Heart left ventricle (tissue), 16 donors: ENCODE results near the gene VCP. TPM values are rescaled to one million over a fixed set of nuclear protein-coding genes. Genes with fewer than 3 reads are reported as not detected.

ENCODE experiments used
- ATAC-seq, 4 donors: fragments of 200-7000 bp; cut with Tn5 transposase; one replicate each; pipeline ENCODE4 v1.9.1; 2020 to 2022; ENCODE audit warnings: moderate library complexity in 4 of 4, mild to moderate bottlenecking in 3 of 4, moderate number of reproducible peaks in 1 of 4
- DNase-seq, 5 donors: peaks; one replicate each; pipeline ENCODE4 v3.0.0-alpha.2; 2020
- H3K27ac ChIP-seq, 12 donors: fragments of 200-600 bp; sonication (generic) in 4 of 12; one replicate each; pipeline versions ENCODE4 v1.5.0 to v1.8.0; 2016 to 2022; ENCODE audit warnings: mild to moderate bottlenecking in 2 of 12
- H3K27me3 ChIP-seq, 9 donors: fragments of 200-600 bp; sonication (generic) in 2 of 9; one replicate each; pipeline versions ENCODE4 v1.5.1 to v1.8.0; 2016 to 2022; ENCODE audit warnings: mild to moderate bottlenecking in 3 of 9
- H3K36me3 ChIP-seq, 9 donors: fragments of 200-600 bp; sonication (generic) in 2 of 9; one replicate each; pipeline versions ENCODE4 v1.5.0 to v1.8.0; 2018 to 2022; ENCODE audit warnings: mild to moderate bottlenecking in 2 of 9
- H3K4me1 ChIP-seq, 12 donors: fragments of 200-600 bp; sonication (generic) in 4 of 12; one replicate each; pipeline versions ENCODE4 v1.5.0 to v1.8.0; 2016 to 2022; ENCODE audit warnings: mild to moderate bottlenecking in 3 of 12
- H3K4me3 ChIP-seq, 12 donors: fragments of 200-600 bp; sonication (generic) in 4 of 12; one replicate each; pipeline versions ENCODE4 v1.5.0 to v1.8.0; 2017 to 2022; ENCODE audit warnings: mild to moderate bottlenecking in 9 of 12, moderate library complexity in 4 of 12
- H3K9me3 ChIP-seq, 12 donors: fragments of 200-600 bp; sonication (generic) in 4 of 12; one replicate each; pipeline versions ENCODE4 v1.5.0 to v1.8.0; 2016 to 2022; ENCODE audit warnings: mild to moderate bottlenecking in 1 of 12
- CTCF ChIP-seq, 12 donors: fragments of 200-600 bp; sonication (generic) in 4 of 12; IDR thresholded peaks; one replicate each; pipeline versions ENCODE4 v1.5.0 to v1.8.0; 2018 to 2022; ENCODE audit warnings: antibody characterized with exemption in 12 of 12, mild to moderate bottlenecking in 5 of 12
- POLR2A ChIP-seq, 2 donors: fragments of 450-650 bp; IDR thresholded peaks; one replicate each; pipeline ENCODE4 v1.6.1; 2017; ENCODE audit warnings: antibody characterized with exemption in 2 of 2, mild to moderate bottlenecking in 2 of 2, moderate library complexity in 2 of 2
- WGBS, 4 donors: extraction: QIAGEN DNeasy Blood & Tissue Kit in 2 of 4; methylation state at CpG; one replicate each; pipeline versions ENCODE4 v1.1.5 to v1.1.7; 2013 to 2018; 5-methylcytosine and 5-hydroxymethylcytosine counted together
- intact Hi-C, 10 donors: fragments of 100-400 bp; cut with DNase I; formaldehyde crosslinking; loops; one replicate each; pipeline versions ENCODE4 v1.11.1 to v1.14.2; 2022
- polyA plus RNA-seq, 2 donors: library from polyadenylated mRNA; stranded (reverse); fragments of 200-250 nt; gene quantifications; one replicate each; pipeline ENCODE4 v1.2.3, GENCODE V29; 2013
- total RNA-seq, 9 donors: library from RNA; depleted of rRNA in 2 of 9; stranded (reverse); fragments of >200 nt in 2 of 9; fragmentation: NEBNext Ultra II Directional in 3 of 9; extraction: Animal tissue kit (Norgen Biotek cat#: 25700) in 3 of 9; gene quantifications; one replicate each; pipeline versions ENCODE4 v1.1.0 to v1.2.4, GENCODE V29; 2016 to 2023
- donor health status: ischemic (EF 13 %, LVEDD 7.1; RV severe dilation, severe dysfunction).
- donor health status: healthy with polysubstance abuse.
- donor health status: DM: no; HTN: yes; CAD: no.
- donor health status: DM: no; HTN: no; CAD: no.
- donor health status: ischemic (EF 25% LVEDD 6.9; RV normal size, moderate dysfunction).
- donor health status: ischemic (EF 25% LVEDD 5.7; RV mildly dilated, moderate dysfunction).
- donor health status: healthy.
- donor health status: DM: yes; HTN: yes; CAD: no.
- donor health status: ischemic (EF 35%, LVEDD 5.7; RV mildly dilated, moderate dysfunction).
- donor health status: nonischemic (EF 11% LVEDD 7.7; RV severe dilation, severe dysfunction).
- donor health status: DM: yes; HTN: yes; CAD: no.
- donor health status: PGD.
- donor health status: ischemic (EF 29% LVEDD 5.4; RV normal size, mild dysfunction).
- donor health status: nonischemic (EF 23%, LVEDD 6.1; RV moderate dilation, normal function).

VCP gene
- total and polyA plus RNA-seq, 11 donors = 107 to 411 (median 262) TPM

GRCh38 chr9:35102769-35103659 lies 30.6 kb upstream of the VCP start, which contains the start of gene STOML2:
Gene STOML2 (minus strand): TSS chr9:35103131. CDS start chr9:35103094, 37 bp downstream.
- peaks cover 0 to 68% (median 62%) of the 10 kb centered on the region in 9 donors for H3K36me3 ChIP-seq
- H3K4me1 ChIP-seq = peaks cover 0 to 25% (median 20%) of the 10 kb centered on the region in 12 donors
- ATAC-seq = peak; percentile 95 to 98 (median 96)
- H3K27me3 ChIP-seq = no peaks in the 10 kb centered on the region
- H3K4me3 ChIP-seq = peak within 1 kb of the TSS; percentile 61 to 91 (median 76)
- H3K27ac ChIP-seq = peak within 1 kb of the TSS; percentile 71 to 94 (median 88)
- peak; percentile 94 to 97 (median 95) for DNase-seq
- intact Hi-C loops = loop anchor here in 2 of 10 donors (2.0 to 5.0 kb wide), 3 partner anchors 30 to 436 kb away; partner anchors contain the start of genes DNAJB5 (in 1 of the 2) and VCP (in 1 of the 2)
- TF ChIP-seq POLR2A (IDR thresholded peaks at IDR 0.05) = peak in 1 of 2 donors; percentile 77
- TF ChIP-seq CTCF (IDR thresholded peaks at IDR 0.05) = no peak
- H3K9me3 ChIP-seq = no peaks in the 10 kb centered on the region
- WGBS, 4 donors = 0 to 2% (median 1%) methylated on average over 43 to 57 of the region's 57 CpGs

- TF ChIP-seq POLR2A (IDR thresholded peaks at IDR 0.05) = no peak
- TF ChIP-seq CTCF (IDR thresholded peaks at IDR 0.05) = no peak
- no peaks in the 10 kb centered on the region for H3K9me3 ChIP-seq
- no peaks in the 10 kb centered on the region for H3K27me3 ChIP-seq
- DNase-seq (no peak), ATAC-seq (peak in 3 of 4 donors; percentile 4 to 16 (median 5))
- H3K4me1 ChIP-seq = peaks cover 0 to 25% (median 20%) of the 10 kb centered on the region in 12 donors
- WGBS, 4 donors = 3 to 8% (median 5%) methylated on average over 8 to 10 of the region's 10 CpGs
- intact Hi-C loops = loop anchor here in 2 of 10 donors (2.0 to 5.0 kb wide), 3 partner anchors 30 to 435 kb away; partner anchors contain the start of genes DNAJB5 (in 1 of the 2) and VCP (in 1 of the 2)
- peak overlapping the region in 11 of 12 donors; percentile 85 to 94 (median 89) for H3K27ac ChIP-seq
- peak overlapping the region; percentile 61 to 91 (median 76) for H3K4me3 ChIP-seq
- peaks cover 0 to 62% (median 56%) of the 10 kb centered on the region in 9 donors for H3K36me3 ChIP-seq
These were observed 30.0 kb upstream of the VCP start for GRCh38 chr9:35102465-35102768.

- 88 to 94% (median 90%) methylated on average over 3 of the region's 3 CpGs for WGBS, 4 donors
- DNase-seq (no peak), ATAC-seq (no peak)
- H3K4me1 ChIP-seq = peaks cover 0 to 28% (median 21%) of the 10 kb centered on the region in 12 donors
- no peak overlapping the region for H3K27ac ChIP-seq
- peaks cover 0 to 45% (median 39%) of the 10 kb centered on the region in 9 donors for H3K36me3 ChIP-seq
- no peak for TF ChIP-seq POLR2A (IDR thresholded peaks at IDR 0.05)
- TF ChIP-seq CTCF (IDR thresholded peaks at IDR 0.05) = no peak
- H3K27me3 ChIP-seq = no peaks in the 10 kb centered on the region
- intact Hi-C loops = loop anchor here (2.0 to 5.0 kb wide), 6 partner anchors 25 to 335 kb away; partner anchors contain the start of gene VCP (in 1 of the 10)
- no peaks in the 10 kb centered on the region for H3K9me3 ChIP-seq
- H3K4me3 ChIP-seq = no peak overlapping the region
These were observed 25.1 kb upstream of the VCP start for GRCh38 chr9:35097573-35097972.
